Neural progenitor cell (in vitro differentiated cells): ENCODE results near the gene CLDN6. TPM values are rescaled to one million over a fixed set of nuclear protein-coding genes. Genes with fewer than 3 reads are reported as not detected.
"Not testable (repeated sequence)": the region's sequence is repeated elsewhere in the genome, so short reads cannot be mapped to it uniquely, and the experiment has no call there.

ENCODE experiments used
- DNase-seq: peaks from one replicate; pipeline ENCODE4 v3.0.0-alpha.2; 2016; ENCODE audit warnings: low spot score
- H2AFZ ChIP-seq: fragments of 200-600 bp; sonication (generic); replicated peaks from 2 replicates; pipeline ENCODE4 v1.6.1; 2016; ENCODE audit warnings: antibody characterized with exemption
- H3F3A ChIP-seq: fragments of 200-600 bp; sonication (generic); 2 replicates; pipeline ENCODE4 v1.6.1; 2016; ENCODE audit warnings: antibody characterized with exemption, low read depth
- H3K27ac ChIP-seq: fragments of 200-600 bp; sonication (generic); 2 replicates; pipeline ENCODE4 v1.5.1; 2016; ENCODE audit warnings: mild to moderate bottlenecking
- H3K27me3 ChIP-seq: fragments of 200-600 bp; sonication (generic); 2 replicates; pipeline ENCODE4 v1.6.1; 2016; ENCODE audit warnings: mild to moderate bottlenecking, moderate library complexity
- H3K36me3 ChIP-seq: fragments of 200-600 bp; sonication (generic); 2 replicates; pipeline ENCODE4 v1.5.1; 2016
- H3K4me1 ChIP-seq: fragments of 200-600 bp; sonication (generic); 2 replicates; pipeline ENCODE4 v1.6.1; 2016; ENCODE audit warnings: mixed run types
- H3K4me2 ChIP-seq: fragments of 200-600 bp; sonication (generic); 2 replicates; pipeline ENCODE4 v1.6.1; 2016
- H3K4me3 ChIP-seq: fragments of 200-600 bp; sonication (generic); 2 replicates; pipeline ENCODE4 v1.5.1; 2016
- H3K79me2 ChIP-seq: fragments of 200-600 bp; sonication (generic); 2 replicates; pipeline ENCODE4 v1.6.1; 2016; ENCODE audit warnings: low read depth
- H3K9ac ChIP-seq: fragments of 200-600 bp; sonication (generic); 2 replicates; pipeline ENCODE4 v1.6.1; 2016
- H3K9me3 ChIP-seq: fragments of 200-600 bp; sonication (generic); 2 replicates; pipeline ENCODE4 v1.5.1; 2016; ENCODE audit warnings: low read depth
- H4K20me1 ChIP-seq: fragments of 200-600 bp; sonication (generic); 2 replicates; pipeline ENCODE4 v1.6.1; 2016; ENCODE audit warnings: low read depth
- H3K27ac Mint-ChIP-seq: 3 replicates; pipeline ENCODE4 v1.8.0; 2021; ENCODE audit warnings: mixed read lengths
- H3K27me3 Mint-ChIP-seq: 2 replicates; pipeline ENCODE4 v1.8.0; 2022; ENCODE audit warnings: low read depth, mild to moderate bottlenecking, inconsistent platforms, moderate library complexity, mixed read lengths; ENCODE audit not compliant: insufficient read depth
- H3K36me3 Mint-ChIP-seq: 3 replicates; pipeline ENCODE4 v1.8.0; 2021; ENCODE audit warnings: mixed read lengths
- H3K4me1 Mint-ChIP-seq: 3 replicates; pipeline ENCODE4 v1.8.0; 2021; ENCODE audit warnings: mixed read lengths
- H3K4me3 Mint-ChIP-seq: 3 replicates; pipeline ENCODE4 v1.8.0; 2021; ENCODE audit warnings: mild to moderate bottlenecking, moderate library complexity, mixed read lengths
- H3K9me3 Mint-ChIP-seq: 3 replicates; pipeline ENCODE4 v1.8.0; 2020; ENCODE audit warnings: mixed read lengths
- CTCF ChIP-seq: fragments of 200-600 bp; sonication (generic); IDR thresholded peaks from 2 replicates; pipeline ENCODE4 v1.5.1; 2017; ENCODE audit warnings: antibody characterized with exemption, mild to moderate bottlenecking
- EZH2 ChIP-seq: fragments of 200-600 bp; sonication (generic); IDR thresholded peaks from 2 replicates; pipeline ENCODE4 v1.6.1; 2017; ENCODE audit warnings: antibody characterized with exemption, mild to moderate bottlenecking, moderate library complexity
- EZH2phosphoT487 ChIP-seq: fragments of 200-600 bp; sonication (generic); IDR thresholded peaks from 2 replicates; pipeline ENCODE4 v1.6.1; 2017; ENCODE audit warnings: antibody characterized with exemption
- total RNA-seq: library from RNA; depleted of rRNA; stranded (reverse); fragments of >200 nt; gene quantifications from 2 replicates; pipeline ENCODE4 v1.2.3, GENCODE V29; 2015; ENCODE audit warnings: low replicate concordance

The CLDN6 gene
- total RNA-seq, 1 donor from 2014 or later: 31.6 TPM

- H3K4me1 Mint-ChIP-seq: peaks cover 12% of the 10 kb centered on the region
- H3K4me3 Mint-ChIP-seq: peak overlapping the region; percentile 58
- no peaks in the 10 kb centered on the region for H3K9me3 Mint-ChIP-seq
Measured at GRCh38 chr16:3054965-3055733, 37.2 kb upstream of the CLDN6 start.

GRCh38 chr16:3053330-3053710 is 35.3 kb upstream of the CLDN6 start:
- not testable (repeated sequence) for H3K4me1 Mint-ChIP-seq, H3K36me3 Mint-ChIP-seq, H3K79me2 ChIP-seq, H3K4me3 Mint-ChIP-seq, H3K9ac ChIP-seq, H3K27ac ChIP-seq, H3K4me3 ChIP-seq, H3K27ac Mint-ChIP-seq, H3K4me1 ChIP-seq, DNase-seq, H3K9me3 ChIP-seq, H3K36me3 ChIP-seq, H2AFZ ChIP-seq, H3K9me3 Mint-ChIP-seq, H3F3A ChIP-seq, H3K4me2 ChIP-seq
- H3K27me3 Mint-ChIP-seq: peaks cover 15% of the 10 kb centered on the region
- peaks cover 48% of the 10 kb centered on the region for H3K27me3 ChIP-seq
- peaks cover 18% of the 10 kb centered on the region for H4K20me1 ChIP-seq

More at GRCh38 chr16:3054965-3055733, 37.2 kb upstream of the CLDN6 start:
- Mint-ChIP-seq H3K27ac (no peak overlapping the region), H3K36me3 (peaks cover 5% of the 10 kb centered on the region), H3K27me3 (peaks cover 12% of the 10 kb centered on the region)
- H3K27me3 ChIP-seq: peaks cover 42% of the 10 kb centered on the region
- peaks cover 16% of the 10 kb centered on the region for H4K20me1 ChIP-seq
- no peak for TF ChIP-seq EZH2phosphoT487
- no peak for TF ChIP-seq CTCF
- no peak for TF ChIP-seq EZH2
- no peaks in the 10 kb centered on the region for H3K79me2 ChIP-seq
- no peak overlapping the region for H3K4me3 ChIP-seq
- no peak for DNase-seq
- H3K4me1 ChIP-seq: peaks cover 4% of the 10 kb centered on the region
- H3K9ac ChIP-seq: no peak overlapping the region
- H3K9me3 ChIP-seq: no peaks in the 10 kb centered on the region
- no peak overlapping the region for H2AFZ ChIP-seq
- peaks cover 5% of the 10 kb centered on the region for H3F3A ChIP-seq
- H3K4me2 ChIP-seq: no peak overlapping the region
- no peak overlapping the region for H3K27ac ChIP-seq
- no peaks in the 10 kb centered on the region for H3K36me3 ChIP-seq

- H3K4me3 Mint-ChIP-seq, H2AFZ ChIP-seq, H3K9me3 Mint-ChIP-seq, H3K36me3 ChIP-seq, H3K4me2 ChIP-seq, DNase-seq, H3K9ac ChIP-seq, H3K27ac ChIP-seq, H3K27ac Mint-ChIP-seq, H3K4me1 Mint-ChIP-seq, H3K4me3 ChIP-seq, H3K36me3 Mint-ChIP-seq, H3K79me2 ChIP-seq, H3K9me3 ChIP-seq, H3K4me1 ChIP-seq, H3F3A ChIP-seq: not testable (repeated sequence)
- Histone ChIP-seq H3K27me3 (peaks cover 48% of the 10 kb centered on the region), H4K20me1 (peaks cover 14% of the 10 kb centered on the region)
- peaks cover 21% of the 10 kb centered on the region for H3K27me3 Mint-ChIP-seq
Measured at GRCh38 chr16:3052571-3053329, 34.8 kb upstream of the CLDN6 start.

- Mint-ChIP-seq H3K36me3 (peaks cover 5% of the 10 kb centered on the region), H3K4me1 (peaks cover 5% of the 10 kb centered on the region), H3K4me3 (no peak overlapping the region), H3K27ac (no peak overlapping the region), H3K9me3 (no peaks in the 10 kb centered on the region), H3K27me3 (peaks cover 29% of the 10 kb centered on the region)
- no peak overlapping the region for H3K4me3 ChIP-seq
- TF ChIP-seq CTCF (no peak), EZH2phosphoT487 (no peak), EZH2 (no peak)
- no peak for DNase-seq
- H3K9me3 ChIP-seq: no peaks in the 10 kb centered on the region
- H3K9ac ChIP-seq: no peak overlapping the region
- H3K27ac ChIP-seq: no peak overlapping the region
- H3K27me3 ChIP-seq: peaks cover 49% of the 10 kb centered on the region
- H3K4me1 ChIP-seq: no peaks in the 10 kb centered on the region
- H4K20me1 ChIP-seq: peaks cover 14% of the 10 kb centered on the region
- no peaks in the 10 kb centered on the region for H3K36me3 ChIP-seq
- H2AFZ ChIP-seq: no peak overlapping the region
- no peaks in the 10 kb centered on the region for H3K79me2 ChIP-seq
- peaks cover 12% of the 10 kb centered on the region for H3F3A ChIP-seq
- H3K4me2 ChIP-seq: no peak overlapping the region
Measured at GRCh38 chr16:3051494-3051893, 33.5 kb upstream of the CLDN6 start.
